Heart left ventricle (tissue), 16 donors: ENCODE data around the gene MECP2. TPM values are rescaled to one million over a fixed set of nuclear protein-coding genes. Genes with fewer than 3 reads are reported as not detected.

Experiments
- ATAC-seq, 4 donors: fragments of 200-7000 bp; cut with Tn5 transposase; one replicate each; pipeline ENCODE4 v1.9.1; 2020 to 2022; ENCODE audit warnings: moderate library complexity in 4 of 4, mild to moderate bottlenecking in 3 of 4, moderate number of reproducible peaks in 1 of 4
- DNase-seq, 5 donors: peaks; one replicate each; pipeline ENCODE4 v3.0.0-alpha.2; 2020
- H3K27ac ChIP-seq, 12 donors: fragments of 200-600 bp; sonication (generic) in 4 of 12; one replicate each; pipeline versions ENCODE4 v1.5.0 to v1.8.0; 2016 to 2022; ENCODE audit warnings: mild to moderate bottlenecking in 2 of 12
- H3K27me3 ChIP-seq, 9 donors: fragments of 200-600 bp; sonication (generic) in 2 of 9; one replicate each; pipeline versions ENCODE4 v1.5.1 to v1.8.0; 2016 to 2022; ENCODE audit warnings: mild to moderate bottlenecking in 3 of 9
- H3K36me3 ChIP-seq, 9 donors: fragments of 200-600 bp; sonication (generic) in 2 of 9; one replicate each; pipeline versions ENCODE4 v1.5.0 to v1.8.0; 2018 to 2022; ENCODE audit warnings: mild to moderate bottlenecking in 2 of 9
- H3K4me1 ChIP-seq, 12 donors: fragments of 200-600 bp; sonication (generic) in 4 of 12; one replicate each; pipeline versions ENCODE4 v1.5.0 to v1.8.0; 2016 to 2022; ENCODE audit warnings: mild to moderate bottlenecking in 3 of 12
- H3K4me3 ChIP-seq, 12 donors: fragments of 200-600 bp; sonication (generic) in 4 of 12; one replicate each; pipeline versions ENCODE4 v1.5.0 to v1.8.0; 2017 to 2022; ENCODE audit warnings: mild to moderate bottlenecking in 9 of 12, moderate library complexity in 4 of 12
- H3K9me3 ChIP-seq, 12 donors: fragments of 200-600 bp; sonication (generic) in 4 of 12; one replicate each; pipeline versions ENCODE4 v1.5.0 to v1.8.0; 2016 to 2022; ENCODE audit warnings: mild to moderate bottlenecking in 1 of 12
- POLR2A ChIP-seq, 2 donors: fragments of 450-650 bp; IDR thresholded peaks; one replicate each; pipeline ENCODE4 v1.6.1; 2017; ENCODE audit warnings: antibody characterized with exemption in 2 of 2, mild to moderate bottlenecking in 2 of 2, moderate library complexity in 2 of 2
- WGBS, 4 donors: extraction: QIAGEN DNeasy Blood & Tissue Kit in 2 of 4; methylation state at CpG; one replicate each; pipeline versions ENCODE4 v1.1.5 to v1.1.7; 2013 to 2018; 5-methylcytosine and 5-hydroxymethylcytosine counted together
- intact Hi-C, 10 donors: fragments of 100-400 bp; cut with DNase I; formaldehyde crosslinking; loops; one replicate each; pipeline versions ENCODE4 v1.11.1 to v1.14.2; 2022
- polyA plus RNA-seq, 2 donors: library from polyadenylated mRNA; stranded (reverse); fragments of 200-250 nt; gene quantifications; one replicate each; pipeline ENCODE4 v1.2.3, GENCODE V29; 2013
- total RNA-seq, 9 donors: library from RNA; depleted of rRNA in 2 of 9; stranded (reverse); fragments of >200 nt in 2 of 9; fragmentation: NEBNext Ultra II Directional in 3 of 9; extraction: Animal tissue kit (Norgen Biotek cat#: 25700) in 3 of 9; gene quantifications; one replicate each; pipeline versions ENCODE4 v1.1.0 to v1.2.4, GENCODE V29; 2016 to 2023
- TF ChIP-seq, protein P1 (sequence below), 12 donors: fragments of 200-600 bp; sonication (generic) in 4 of 12; IDR thresholded peaks; one replicate each; pipeline versions ENCODE4 v1.5.0 to v1.8.0; 2018 to 2022; ENCODE audit warnings: antibody characterized with exemption in 12 of 12, mild to moderate bottlenecking in 5 of 12
- donor health status: ischemic (EF 13 %, LVEDD 7.1; RV severe dilation, severe dysfunction).
- donor health status: healthy with polysubstance abuse.
- donor health status: DM: no; HTN: yes; CAD: no.
- donor health status: DM: no; HTN: no; CAD: no.
- donor health status: ischemic (EF 25% LVEDD 6.9; RV normal size, moderate dysfunction).
- donor health status: ischemic (EF 25% LVEDD 5.7; RV mildly dilated, moderate dysfunction).
- donor health status: healthy.
- donor health status: DM: yes; HTN: yes; CAD: no.
- donor health status: ischemic (EF 35%, LVEDD 5.7; RV mildly dilated, moderate dysfunction).
- donor health status: nonischemic (EF 11% LVEDD 7.7; RV severe dilation, severe dysfunction).
- donor health status: DM: yes; HTN: yes; CAD: no.
- donor health status: PGD.
- donor health status: ischemic (EF 29% LVEDD 5.4; RV normal size, mild dysfunction).
- donor health status: nonischemic (EF 23%, LVEDD 6.1; RV moderate dilation, normal function).

MECP2 gene
- total and polyA plus RNA-seq, 11 donors: 22.7 to 83.3 (median 33.6) TPM

DNA sequence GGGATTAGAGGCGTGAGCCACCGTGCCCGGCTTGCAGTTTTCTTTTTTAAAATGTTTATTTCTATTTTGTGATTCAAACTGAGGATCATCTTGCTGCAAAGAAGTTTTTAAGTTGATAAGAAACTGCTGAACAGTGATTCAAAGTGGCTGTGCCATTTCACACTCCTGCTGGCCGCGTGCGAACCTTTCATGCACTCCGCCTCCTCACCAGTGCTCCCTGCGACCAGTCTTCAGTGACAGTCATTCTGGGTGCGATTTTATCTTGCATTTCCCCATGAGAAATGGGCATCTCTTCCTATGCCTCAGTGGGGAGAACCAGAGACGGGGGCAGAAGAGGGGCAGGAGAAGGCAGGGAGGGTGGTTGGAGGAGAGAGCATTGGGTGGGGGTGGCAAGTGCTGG, 103.5 kb downstream of the MECP2 start:
- TF ChIP-seq POLR2A (IDR thresholded peaks at IDR 0.05): no peak
- TF ChIP-seq, protein P1, sequence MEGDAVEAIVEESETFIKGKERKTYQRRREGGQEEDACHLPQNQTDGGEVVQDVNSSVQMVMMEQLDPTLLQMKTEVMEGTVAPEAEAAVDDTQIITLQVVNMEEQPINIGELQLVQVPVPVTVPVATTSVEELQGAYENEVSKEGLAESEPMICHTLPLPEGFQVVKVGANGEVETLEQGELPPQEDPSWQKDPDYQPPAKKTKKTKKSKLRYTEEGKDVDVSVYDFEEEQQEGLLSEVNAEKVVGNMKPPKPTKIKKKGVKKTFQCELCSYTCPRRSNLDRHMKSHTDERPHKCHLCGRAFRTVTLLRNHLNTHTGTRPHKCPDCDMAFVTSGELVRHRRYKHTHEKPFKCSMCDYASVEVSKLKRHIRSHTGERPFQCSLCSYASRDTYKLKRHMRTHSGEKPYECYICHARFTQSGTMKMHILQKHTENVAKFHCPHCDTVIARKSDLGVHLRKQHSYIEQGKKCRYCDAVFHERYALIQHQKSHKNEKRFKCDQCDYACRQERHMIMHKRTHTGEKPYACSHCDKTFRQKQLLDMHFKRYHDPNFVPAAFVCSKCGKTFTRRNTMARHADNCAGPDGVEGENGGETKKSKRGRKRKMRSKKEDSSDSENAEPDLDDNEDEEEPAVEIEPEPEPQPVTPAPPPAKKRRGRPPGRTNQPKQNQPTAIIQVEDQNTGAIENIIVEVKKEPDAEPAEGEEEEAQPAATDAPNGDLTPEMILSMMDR (IDR thresholded peaks at IDR 0.05): no peak
- no peak for DNase-seq
- Histone ChIP-seq H3K4me1 (no peaks in the 10 kb centered on the region), H3K4me3 (no peak overlapping the region), H3K9me3 (no peaks in the 10 kb centered on the region), H3K27me3 (peaks cover 0 to 41% (median 0%) of the 10 kb centered on the region in 9 donors), H3K36me3 (no peaks in the 10 kb centered on the region), H3K27ac (no peak overlapping the region)
- ATAC-seq: no peak
- intact Hi-C loops: loop anchor here in 1 of 10 donors (10.0 kb wide), 1 partner anchor 369 kb away; no protein-coding TSS in a partner anchor
- 81 to 89% (median 85%) methylated on average over 10 of the region's 10 CpGs for WGBS, 4 donors

GRCh38 chrX:153993079-153993478, 104.4 kb downstream of the MECP2 start:
- TF ChIP-seq, protein P1 (IDR thresholded peaks at IDR 0.05): no peak
- no peak for TF ChIP-seq POLR2A (IDR thresholded peaks at IDR 0.05)
- ATAC-seq: no peak
- no peak for DNase-seq
- intact Hi-C loops: loop anchor here in 1 of 10 donors (10.0 kb wide), 1 partner anchor 368 kb away; no protein-coding TSS in a partner anchor
- H3K4me3 ChIP-seq: no peak overlapping the region
- no peaks in the 10 kb centered on the region for H3K9me3 ChIP-seq
- no peaks in the 10 kb centered on the region for H3K36me3 ChIP-seq
- H3K27me3 ChIP-seq: peaks cover 0 to 41% (median 0%) of the 10 kb centered on the region in 9 donors
- H3K27ac ChIP-seq: no peak overlapping the region
- WGBS, 4 donors: 83 to 88% (median 85%) methylated on average over 8 to 12 of the region's 12 CpGs
- no peaks in the 10 kb centered on the region for H3K4me1 ChIP-seq

GRCh38 chrX:153992180-153992579, 105.3 kb downstream of the MECP2 start:
- Histone ChIP-seq H3K36me3 (no peaks in the 10 kb centered on the region), H3K4me3 (no peak overlapping the region), H3K9me3 (no peaks in the 10 kb centered on the region), H3K27me3 (peaks cover 0 to 39% (median 0%) of the 10 kb centered on the region in 9 donors), H3K27ac (no peak overlapping the region), H3K4me1 (no peaks in the 10 kb centered on the region)
- ATAC-seq (no peak), DNase-seq (no peak)
- intact Hi-C loops: loop anchor here in 1 of 10 donors (10.0 kb wide), 1 partner anchor 367 kb away; no protein-coding TSS in a partner anchor
- WGBS, 4 donors: 82 to 91% (median 87%) methylated on average over 8 of the region's 8 CpGs
- no peak for TF ChIP-seq POLR2A (IDR thresholded peaks at IDR 0.05)
- TF ChIP-seq, protein P1 (IDR thresholded peaks at IDR 0.05): no peak

DNA sequence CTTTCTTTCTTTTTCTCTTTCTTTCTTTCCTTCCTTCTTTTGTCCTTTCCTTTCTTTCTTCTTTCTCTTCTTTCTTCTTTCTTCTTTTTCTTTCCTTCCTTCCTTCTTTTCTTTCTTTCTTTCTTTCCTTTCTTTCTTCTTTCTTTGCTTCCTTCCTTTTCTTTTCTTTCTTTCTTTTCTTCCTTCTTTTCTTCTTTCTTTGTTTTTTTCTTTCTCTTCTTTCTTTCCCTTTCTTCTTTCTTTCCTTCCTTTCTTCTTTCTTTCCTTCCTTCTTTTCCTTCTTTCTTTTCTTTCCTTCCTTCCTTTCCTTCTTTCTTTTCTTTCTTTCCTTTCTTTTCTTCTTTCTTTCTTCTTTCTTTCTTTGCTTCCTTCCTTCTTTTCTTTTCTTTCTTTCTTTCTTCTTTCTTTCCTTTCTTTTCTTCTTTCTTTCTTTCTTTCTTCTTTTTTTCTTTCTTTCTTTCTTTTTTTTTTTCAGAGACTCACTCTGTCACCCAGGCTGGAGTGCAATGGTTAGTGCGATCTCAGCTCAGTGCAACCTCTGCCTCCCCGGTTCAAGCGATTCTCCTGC, 106.4 kb downstream of the MECP2 start:
- no peak for ATAC-seq
- intact Hi-C loops: loop anchor here in 1 of 10 donors (10.0 kb wide), 1 partner anchor 366 kb away; no protein-coding TSS in a partner anchor
- Histone ChIP-seq H3K4me1 (peaks cover 0 to 4% (median 0%) of the 10 kb centered on the region in 12 donors), H3K9me3 (no peaks in the 10 kb centered on the region), H3K27me3 (peaks cover 0 to 39% (median 0%) of the 10 kb centered on the region in 9 donors), H3K4me3 (no peak overlapping the region), H3K36me3 (no peaks in the 10 kb centered on the region), H3K27ac (no peak overlapping the region)
- TF ChIP-seq, protein P1 (IDR thresholded peaks at IDR 0.05): no peak
- TF ChIP-seq POLR2A (IDR thresholded peaks at IDR 0.05): no peak
- DNase-seq: no peak
- 96 to 99% (median 98%) methylated on average over 3 of the region's 3 CpGs for WGBS, 4 donors
